HG03135 (cell line): ENCODE data around the gene PIEZO2.

Experiments
- ATAC-seq: cut with Tn5 transposase; IDR thresholded peaks from one replicate; pipeline ENCODE4 v1.9.1; 2021; ENCODE audit warnings: mild to moderate bottlenecking, moderate library complexity; ENCODE audit not compliant: unreplicated experiment

Gene PIEZO2

GRCh38 chr18:11071300-11071699, 78.1 kb downstream of the PIEZO2 start:
- ATAC-seq, result no peak

GRCh38 chr18:11070593-11070992, 78.8 kb downstream of the PIEZO2 start:
- ATAC-seq, result no peak

GRCh38 chr18:11066038-11066437, 83.3 kb downstream of the PIEZO2 start:
- ATAC-seq, result no peak

- ATAC-seq, result no peak
These were observed 84.5 kb downstream of the PIEZO2 start for GRCh38 chr18:11064727-11065460.

- ATAC-seq, result no peak
These were observed 85.3 kb downstream of the PIEZO2 start for GRCh38 chr18:11064106-11064505.

- ATAC-seq, result no peak
These were observed 93.6 kb downstream of the PIEZO2 start for GRCh38 chr18:11055721-11056120.

- no peak for ATAC-seq
These were observed 94.9 kb downstream of the PIEZO2 start for GRCh38 chr18:11054497-11054896.

GRCh38 chr18:11053293-11053692, 96.1 kb downstream of the PIEZO2 start:
- no peak for ATAC-seq

GRCh38 chr18:11052800-11053199, 96.6 kb downstream of the PIEZO2 start:
- no peak for ATAC-seq

GRCh38 chr18:11051462-11051861, 97.9 kb downstream of the PIEZO2 start:
- ATAC-seq, result no peak

GRCh38 chr18:11050966-11051365, 98.4 kb downstream of the PIEZO2 start:
- no peak for ATAC-seq

GRCh38 chr18:11047817-11048216, 101.6 kb downstream of the PIEZO2 start:
- no peak for ATAC-seq

GRCh38 chr18:11047156-11047555, 102.2 kb downstream of the PIEZO2 start:
- no peak for ATAC-seq

GRCh38 chr18:11046140-11046539, 103.2 kb downstream of the PIEZO2 start:
- no peak for ATAC-seq

GRCh38 chr18:11043694-11044093, 105.7 kb downstream of the PIEZO2 start:
- ATAC-seq, result no peak

GRCh38 chr18:11042247-11042646, 107.1 kb downstream of the PIEZO2 start:
- no peak for ATAC-seq

- ATAC-seq, result no peak
These were observed 108.3 kb downstream of the PIEZO2 start for GRCh38 chr18:11040823-11041656.

- no peak for ATAC-seq
These were observed 109.0 kb downstream of the PIEZO2 start for GRCh38 chr18:11040359-11040758.

- ATAC-seq, result no peak
These were observed 111.7 kb downstream of the PIEZO2 start for GRCh38 chr18:11037533-11038240.

GRCh38 chr18:11035814-11036495, 113.4 kb downstream of the PIEZO2 start:
- no peak for ATAC-seq

- no peak for ATAC-seq
These were observed 114.0 kb downstream of the PIEZO2 start for GRCh38 chr18:11035376-11035775.
